WTC11 (cell line): ENCODE measurements around the gene FGD6. TPM values are rescaled to one million over a fixed set of nuclear protein-coding genes. Genes with fewer than 3 reads are reported as not detected.

Experiments
- ATAC-seq: fragments of 200-7000 bp; cut with Tn5 transposase; 2 replicates; pipeline ENCODE4 v1.10.0; 2021; ENCODE audit warnings: mild to moderate bottlenecking, moderate library complexity
- CTCF ChIA-PET: fragments of 300-600 bp; sonication (Branson Sonifier 250); formaldehyde crosslinking; loops from one replicate; lab custom pipeline; 2021; ENCODE audit warnings: antibody characterized with exemption; lab: Charles Lee
- POLR2A ChIA-PET: fragments of 350-600 bp; sonication (Branson Sonifier 250); formaldehyde crosslinking; loops from one replicate; lab custom pipeline; 2021; ENCODE audit warnings: antibody characterized with exemption; lab: Charles Lee
- DNase-seq: peaks from one replicate; pipeline ENCODE4 v3.0.0; 2021; ENCODE audit warnings: low spot score
- H3K27ac Mint-ChIP-seq: 2 replicates; pipeline ENCODE4 v1.8.0; 2021; ENCODE audit warnings: mixed read lengths
- H3K27me3 Mint-ChIP-seq: 2 replicates; pipeline ENCODE4 v1.8.0; 2021; ENCODE audit warnings: low read depth, mild to moderate bottlenecking, moderate library complexity, mixed read lengths
- H3K36me3 Mint-ChIP-seq: 2 replicates; pipeline ENCODE4 v1.8.0; 2021; ENCODE audit warnings: mixed read lengths
- H3K4me1 Mint-ChIP-seq: 2 replicates; pipeline ENCODE4 v1.8.0; 2022; ENCODE audit warnings: mixed read lengths
- H3K4me3 Mint-ChIP-seq: 2 replicates; pipeline ENCODE4 v1.8.0; 2021; ENCODE audit warnings: mild to moderate bottlenecking, moderate library complexity, mixed read lengths
- H3K9me3 Mint-ChIP-seq: 2 replicates; pipeline ENCODE4 v1.8.0; 2021; ENCODE audit warnings: mixed read lengths
- E2F5 ChIP-seq: sonication (generic); formaldehyde crosslinking; IDR thresholded peaks from 2 replicates; pipeline ENCODE4 v1.8.1; 2022; ENCODE audit warnings: mild to moderate bottlenecking, moderate library complexity, missing genetic modification reagents
- TCF7 ChIP-seq: sonication (generic); formaldehyde crosslinking; IDR thresholded peaks from 2 replicates; pipeline ENCODE4 v1.8.0; 2022; ENCODE audit warnings: mild to moderate bottlenecking, low read depth, missing genetic modification reagents, moderate library complexity
- total RNA-seq: library from RNA; stranded (reverse); gene quantifications from 3 replicates; pipeline ENCODE4 v1.2.3, GENCODE V29; 2021

FGD6 gene
- total RNA-seq, 1 experiment from 2014 or later = 28.2 TPM

GRCh38 chr12:95034750-95035149 is 182.5 kb downstream of the FGD6 start:
- ATAC-seq = no peak
- H3K4me1 Mint-ChIP-seq = no peaks in the 10 kb centered on the region
- no peak for DNase-seq
- TF ChIP-seq E2F5 (CRISPR knock-in tag) (no peak), TCF7 (CRISPR knock-in tag) (no peak)
- H3K4me3 Mint-ChIP-seq = no peak overlapping the region
- no peaks in the 10 kb centered on the region for H3K27me3 Mint-ChIP-seq
- ChIA-PET POLR2A (no interaction called here), CTCF (no interaction called here)
- peaks cover 27% of the 10 kb centered on the region for H3K36me3 Mint-ChIP-seq
- H3K27ac Mint-ChIP-seq = no peak overlapping the region
- no peaks in the 10 kb centered on the region for H3K9me3 Mint-ChIP-seq

Other genes with a start within 250 kb of the FGD6 start
- gene NDUFA12, start 213.8 kb downstream of the FGD6 start, total RNA-seq = 87.3 to 102 TPM (median 97.0 TPM) in 3 replicates
- 45.4 to 53.0 TPM (median 51.1 TPM) in 3 replicates for gene NR2C1, start 143.8 kb downstream of the FGD6 start, total RNA-seq
- gene VEZT, start 340 bp upstream of the FGD6 start, total RNA-seq = 51.5 to 54.5 TPM (median 53.9 TPM) in 3 replicates